Retinal pigment epithelial cell (primary cell): ENCODE measurements around the gene FFAR1.

ENCODE experiments used
- DNase-seq: peaks from one replicate; pipeline ENCODE4 v3.0.0-alpha.2; 2010; ENCODE audit warnings: low read depth
- H3K4me3 ChIP-seq: 2 replicates; pipeline ENCODE4 v1.5.1; 2011; ENCODE audit warnings: mild to moderate bottlenecking, low read length, control low read depth, moderate library complexity
- TF ChIP-seq, protein P1 (sequence below): conservative IDR thresholded peaks from 2 replicates; pipeline ENCODE4 v1.5.1; 2011; ENCODE audit warnings: low read depth, low read length, control low read depth, inconsistent platforms

Gene FFAR1

DNA sequence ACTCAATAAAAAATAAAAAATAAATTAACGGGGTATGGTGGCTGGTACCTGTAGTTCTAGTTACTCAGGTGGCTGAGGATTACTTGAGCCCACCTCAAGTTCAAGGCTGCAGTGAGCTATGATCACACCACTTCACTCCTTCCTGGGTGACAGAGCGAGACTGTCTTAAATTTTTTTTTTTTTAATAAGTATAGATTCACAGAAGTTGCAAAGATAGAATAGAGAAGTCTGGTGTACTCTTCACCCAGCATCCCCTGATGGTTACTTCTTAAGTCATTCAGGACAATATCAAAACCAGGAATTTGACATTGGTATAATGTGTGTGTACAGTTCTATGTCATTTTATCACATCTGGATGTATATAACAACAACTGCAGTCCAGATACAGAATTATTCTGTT, 26.4 kb upstream of the FFAR1 start:
- TF ChIP-seq, protein P1, sequence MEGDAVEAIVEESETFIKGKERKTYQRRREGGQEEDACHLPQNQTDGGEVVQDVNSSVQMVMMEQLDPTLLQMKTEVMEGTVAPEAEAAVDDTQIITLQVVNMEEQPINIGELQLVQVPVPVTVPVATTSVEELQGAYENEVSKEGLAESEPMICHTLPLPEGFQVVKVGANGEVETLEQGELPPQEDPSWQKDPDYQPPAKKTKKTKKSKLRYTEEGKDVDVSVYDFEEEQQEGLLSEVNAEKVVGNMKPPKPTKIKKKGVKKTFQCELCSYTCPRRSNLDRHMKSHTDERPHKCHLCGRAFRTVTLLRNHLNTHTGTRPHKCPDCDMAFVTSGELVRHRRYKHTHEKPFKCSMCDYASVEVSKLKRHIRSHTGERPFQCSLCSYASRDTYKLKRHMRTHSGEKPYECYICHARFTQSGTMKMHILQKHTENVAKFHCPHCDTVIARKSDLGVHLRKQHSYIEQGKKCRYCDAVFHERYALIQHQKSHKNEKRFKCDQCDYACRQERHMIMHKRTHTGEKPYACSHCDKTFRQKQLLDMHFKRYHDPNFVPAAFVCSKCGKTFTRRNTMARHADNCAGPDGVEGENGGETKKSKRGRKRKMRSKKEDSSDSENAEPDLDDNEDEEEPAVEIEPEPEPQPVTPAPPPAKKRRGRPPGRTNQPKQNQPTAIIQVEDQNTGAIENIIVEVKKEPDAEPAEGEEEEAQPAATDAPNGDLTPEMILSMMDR: no peak
- no peak for DNase-seq
- no peak overlapping the region for H3K4me3 ChIP-seq

DNA sequence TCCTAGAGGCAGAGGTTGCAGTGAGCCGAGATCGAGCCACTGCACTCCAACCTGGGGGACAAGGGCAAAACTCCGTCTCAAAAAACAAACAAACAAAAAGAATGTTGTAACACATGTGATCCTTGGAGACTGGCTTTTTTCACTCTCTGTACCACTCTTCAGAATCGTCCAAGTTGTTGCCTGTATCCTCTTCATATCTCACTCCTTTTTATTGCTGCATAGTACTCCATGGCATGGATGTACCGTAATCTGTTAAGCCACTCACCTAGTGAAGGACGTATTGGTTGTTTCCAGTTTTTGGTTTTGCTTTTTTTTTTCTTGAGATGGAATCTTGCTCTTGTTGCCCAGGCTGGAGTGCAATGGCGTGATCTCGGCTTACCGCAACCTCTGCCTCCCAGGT, 25.7 kb upstream of the FFAR1 start:
- TF ChIP-seq, protein P1: no peak
- H3K4me3 ChIP-seq: no peak overlapping the region
- no peak for DNase-seq

DNA sequence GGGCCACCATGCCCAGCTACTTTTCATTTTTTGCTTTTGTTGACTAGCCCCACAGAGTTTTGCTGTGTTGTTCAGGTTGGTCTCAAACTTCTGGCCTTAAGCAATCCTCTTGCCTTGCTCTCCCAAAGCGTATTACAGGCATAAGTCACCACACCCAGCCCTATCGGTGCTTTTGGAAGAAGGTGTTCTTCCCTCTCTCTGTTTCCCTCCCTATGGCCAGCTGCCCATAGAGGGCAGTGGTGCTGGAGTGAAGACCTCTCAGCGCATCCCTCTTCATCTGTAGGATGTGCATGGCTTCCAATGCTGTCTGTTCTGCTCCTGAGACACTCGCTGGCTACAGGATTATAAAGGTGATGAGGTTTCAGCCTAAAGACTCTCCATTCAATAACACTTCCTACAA, 20.1 kb upstream of the FFAR1 start:
- no peak for DNase-seq
- TF ChIP-seq, protein P1: peak; percentile 35
- H3K4me3 ChIP-seq: no peak overlapping the region

DNA sequence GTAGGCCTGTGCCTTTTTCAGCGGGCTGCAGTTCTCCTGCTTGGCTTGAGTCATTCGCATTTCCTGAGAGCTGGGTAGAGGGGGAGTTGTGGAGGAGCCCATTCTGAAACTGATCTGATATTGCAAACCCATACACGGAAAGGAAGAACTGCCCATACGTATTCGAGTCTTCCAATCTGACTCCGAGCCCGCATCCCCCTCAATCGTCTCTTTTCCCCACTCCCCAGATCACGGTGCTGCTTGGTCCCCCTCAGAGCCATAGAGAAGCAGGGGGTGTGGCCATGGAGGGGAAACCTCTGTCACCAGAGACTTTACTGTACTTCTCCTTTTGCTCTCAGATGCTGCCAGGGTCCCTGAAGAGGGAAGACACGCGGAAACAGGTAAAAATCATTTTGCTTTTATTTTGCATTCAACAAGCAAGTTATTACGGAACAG, 18.8 kb upstream of the FFAR1 start, which contains the start of gene CD22:
Gene CD22 (plus strand): TSS at position 337 of the 435 bp plus-strand sequence. CDS start 2,854 bp downstream, outside the sequence.
- TF ChIP-seq, protein P1: no peak

DNA sequence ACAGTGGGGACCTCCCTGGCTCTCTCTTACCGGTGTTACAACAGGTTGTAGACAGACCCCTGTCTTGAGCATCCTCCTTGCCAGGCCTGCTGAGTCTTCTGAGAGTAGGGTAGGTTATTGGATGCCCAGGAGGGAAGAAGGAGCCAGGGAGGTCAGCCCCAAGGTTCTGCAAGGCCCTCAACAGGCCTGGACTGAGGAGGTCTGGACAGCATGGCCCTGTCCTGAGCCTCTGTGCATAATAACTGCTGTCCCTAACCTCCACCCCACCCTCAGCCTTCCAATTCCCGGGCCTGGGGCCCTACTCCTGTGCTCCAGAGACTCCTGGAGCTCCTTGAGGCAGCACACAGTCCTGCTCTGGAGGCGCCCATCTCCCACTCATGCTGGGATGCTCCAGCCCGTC, 18.4 kb upstream of the FFAR1 start:
- no peak overlapping the region for H3K4me3 ChIP-seq
- TF ChIP-seq, protein P1: no peak
- no peak for DNase-seq

More for the DNA sequence above, 18.8 kb upstream of the FFAR1 start, which contains the start of gene CD22:
- no peak within 1 kb of the TSS for H3K4me3 ChIP-seq
- no peak for DNase-seq

DNA sequence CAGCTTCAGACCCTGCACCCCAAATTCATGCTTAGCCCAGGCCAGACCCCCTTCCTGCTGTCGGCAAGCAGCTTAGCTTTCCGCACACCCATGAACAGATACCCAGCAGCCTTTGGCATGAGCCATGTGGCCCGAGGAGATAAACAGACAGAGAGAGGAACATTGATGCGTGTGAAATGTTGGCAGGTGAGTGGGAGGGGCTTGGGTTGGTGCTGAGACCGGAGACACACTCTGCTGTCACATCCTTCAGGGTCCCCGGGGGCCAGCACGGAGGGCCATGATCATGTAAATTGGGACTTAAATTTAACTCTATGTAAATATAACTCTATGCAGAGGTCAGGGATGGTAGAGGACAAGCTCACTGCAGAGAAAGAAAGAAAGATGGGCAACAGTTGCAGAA, 17.2 kb upstream of the FFAR1 start:
- TF ChIP-seq, protein P1: no peak
- no peak for DNase-seq
- H3K4me3 ChIP-seq: no peak overlapping the region

DNA sequence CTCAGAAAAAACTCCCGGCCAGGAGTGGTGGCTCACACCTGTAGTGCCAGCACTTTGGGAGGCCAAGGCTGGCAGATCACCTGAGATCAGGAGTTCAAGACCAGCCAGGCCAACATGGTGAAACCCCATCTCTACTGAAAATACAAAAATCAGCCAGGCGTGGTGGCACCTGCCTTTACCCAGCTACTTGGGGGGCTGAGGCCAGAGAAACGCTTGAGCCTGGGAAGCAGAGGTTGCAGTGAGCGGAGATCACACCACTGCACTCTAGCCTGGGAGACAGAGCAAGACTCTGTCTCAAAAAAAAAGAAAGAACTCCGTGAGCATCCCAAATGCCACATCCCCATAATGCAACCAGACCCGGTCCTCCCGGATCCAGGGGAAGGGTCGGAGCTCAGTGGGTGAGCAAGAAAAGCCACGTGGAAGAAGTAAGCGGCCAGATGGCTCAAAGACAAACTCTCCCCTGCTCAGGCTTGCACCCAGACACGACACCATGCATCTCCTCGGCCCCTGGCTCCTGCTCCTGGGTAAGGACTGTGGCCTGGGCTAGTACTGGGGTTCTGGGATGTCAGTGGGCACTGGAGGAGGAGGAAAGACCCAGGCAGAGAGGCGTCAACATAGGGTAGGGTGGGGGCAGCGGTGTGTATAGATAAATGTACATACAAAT, 16.0 kb upstream of the FFAR1 start:
- no peak overlapping the region for H3K4me3 ChIP-seq
- no peak for DNase-seq
- TF ChIP-seq, protein P1: no peak
